Mesenchymal stem cell (in vitro differentiated cells and primary cell): Measurements from ENCODE around the gene CSRP1.
"Not testable (repeated sequence)": the region's sequence is repeated elsewhere in the genome, so short reads cannot be mapped to it uniquely, and the experiment has no call there.

Experiments used
- DNase-seq: peaks from one replicate; pipeline ENCODE4 v3.0.0-alpha.2; 2013
- H2AFZ ChIP-seq: one replicate; pipeline ENCODE4 v1.6.1; 2013; ENCODE audit warnings: low read depth, mild to moderate bottlenecking, control low read depth, inconsistent platforms, low read length, moderate library complexity
- H2AK5ac ChIP-seq: 2 replicates; pipeline ENCODE4 v1.6.1; 2013; ENCODE audit warnings: low read length, moderate library complexity, mild to moderate bottlenecking, inconsistent platforms; ENCODE audit not compliant: severe bottlenecking
- H2BK120ac ChIP-seq: one replicate; pipeline ENCODE4 v1.6.1; 2013; ENCODE audit warnings: low read depth, mild to moderate bottlenecking, inconsistent platforms, low read length, moderate library complexity
- H2BK12ac ChIP-seq, 2 experiments: one replicate each; pipeline ENCODE4 v1.6.1; 2013; ENCODE audit warnings: inconsistent platforms in 2 of 2, low read length in 2 of 2, mild to moderate bottlenecking in 2 of 2, moderate library complexity in 2 of 2, control low read depth in 1 of 2
- H2BK15ac ChIP-seq: one replicate; pipeline ENCODE4 v1.6.1; 2013; ENCODE audit warnings: mild to moderate bottlenecking, low read depth, inconsistent platforms; ENCODE audit not compliant: poor library complexity, severe bottlenecking
- H2BK5ac ChIP-seq: 2 replicates; pipeline ENCODE4 v1.6.1; 2013; ENCODE audit warnings: low read depth, mild to moderate bottlenecking, low read length, control low read depth, inconsistent platforms; ENCODE audit not compliant: poor library complexity, severe bottlenecking
- H3K14ac ChIP-seq, 2 experiments: one replicate each; pipeline ENCODE4 v1.6.1; 2013; ENCODE audit warnings: inconsistent platforms in 2 of 2, low read length in 2 of 2, control low read depth in 1 of 2, mild to moderate bottlenecking in 1 of 2, moderate library complexity in 1 of 2
- H3K18ac ChIP-seq, 2 experiments: one replicate each; pipeline ENCODE4 v1.6.1; 2013; ENCODE audit warnings: inconsistent platforms in 2 of 2, low read length in 2 of 2, control low read depth in 1 of 2, low read depth in 1 of 2, mild to moderate bottlenecking in 1 of 2
- H3K23ac ChIP-seq, 2 experiments: one replicate each; pipeline ENCODE4 v1.6.1; 2013; ENCODE audit warnings: inconsistent platforms in 2 of 2, low read length in 2 of 2, mild to moderate bottlenecking in 2 of 2, moderate library complexity in 2 of 2, control low read depth in 1 of 2
- H3K27ac ChIP-seq: 2 replicates; pipeline ENCODE4 v1.5.1; 2013; ENCODE audit warnings: mild to moderate bottlenecking, moderate library complexity, low read length, control low read depth, inconsistent platforms; ENCODE audit not compliant: poor library complexity, severe bottlenecking
- H3K27me3 ChIP-seq, 2 experiments: 2 replicates each; pipeline versions ENCODE4 v1.6.1 to v1.7.0; 2013; ENCODE audit warnings: low read length in 2 of 2, mild to moderate bottlenecking in 2 of 2, moderate library complexity in 2 of 2, control low read depth in 1 of 2, inconsistent platforms in 1 of 2; ENCODE audit not compliant: control insufficient read depth in 1 of 2, insufficient read depth in 1 of 2
- H3K36me3 ChIP-seq, 2 experiments: 2 replicates each; pipeline versions ENCODE4 v1.6.1 to v1.7.0; 2013; ENCODE audit warnings: low read length in 2 of 2, control low read depth in 1 of 2, inconsistent platforms in 1 of 2, low read depth in 1 of 2, mild to moderate bottlenecking in 1 of 2; ENCODE audit not compliant: insufficient read depth in 2 of 2, control insufficient read depth in 1 of 2
- H3K4ac ChIP-seq, 2 experiments: one replicate each; pipeline ENCODE4 v1.6.1; 2013; ENCODE audit warnings: inconsistent platforms in 2 of 2, low read length in 2 of 2, mild to moderate bottlenecking in 2 of 2, moderate library complexity in 2 of 2, control low read depth in 1 of 2, low read depth in 1 of 2
- H3K4me1 ChIP-seq: 2 replicates; pipeline ENCODE4 v1.6.1; 2013; ENCODE audit warnings: low read depth, low read length, control low read depth; ENCODE audit not compliant: control insufficient read depth, insufficient read depth
- H3K4me2 ChIP-seq: 2 replicates; pipeline ENCODE4 v1.6.1; 2013; ENCODE audit warnings: low read length, mild to moderate bottlenecking, inconsistent platforms; ENCODE audit not compliant: poor library complexity, severe bottlenecking
- H3K4me3 ChIP-seq, 2 experiments: 2 replicates each; pipeline versions ENCODE4 v1.5.1 to v1.7.0; 2013; ENCODE audit warnings: low read length in 2 of 2, mild to moderate bottlenecking in 2 of 2, control low read depth in 1 of 2, low read depth in 1 of 2; ENCODE audit not compliant: insufficient read depth in 1 of 2
- H3K79me1 ChIP-seq: replicated peaks from 2 replicates; pipeline ENCODE4 v1.6.1; 2013; ENCODE audit warnings: mild to moderate bottlenecking, control low read depth, low read length, inconsistent platforms; ENCODE audit not compliant: poor library complexity, severe bottlenecking
- H3K9ac ChIP-seq: 2 replicates; pipeline ENCODE4 v1.7.0; 2013; ENCODE audit warnings: mild to moderate bottlenecking, low read length, moderate library complexity
- H3K9me3 ChIP-seq: 2 replicates; pipeline ENCODE4 v1.7.0; 2013; ENCODE audit warnings: mild to moderate bottlenecking, low read length; ENCODE audit not compliant: control insufficient read depth
- H4K8ac ChIP-seq: one replicate; pipeline ENCODE4 v1.6.1; 2013; ENCODE audit warnings: inconsistent platforms, mild to moderate bottlenecking, low read length, moderate library complexity
- H4K91ac ChIP-seq: one replicate; pipeline ENCODE4 v1.6.1; 2013; ENCODE audit warnings: mild to moderate bottlenecking, low read length, inconsistent platforms
- WGBS: methylation state at CpG from one replicate; pipeline ENCODE4 v1.1.7; 2013; ENCODE audit warnings: mixed read lengths; 5-methylcytosine and 5-hydroxymethylcytosine counted together

CSRP1 gene

DNA sequence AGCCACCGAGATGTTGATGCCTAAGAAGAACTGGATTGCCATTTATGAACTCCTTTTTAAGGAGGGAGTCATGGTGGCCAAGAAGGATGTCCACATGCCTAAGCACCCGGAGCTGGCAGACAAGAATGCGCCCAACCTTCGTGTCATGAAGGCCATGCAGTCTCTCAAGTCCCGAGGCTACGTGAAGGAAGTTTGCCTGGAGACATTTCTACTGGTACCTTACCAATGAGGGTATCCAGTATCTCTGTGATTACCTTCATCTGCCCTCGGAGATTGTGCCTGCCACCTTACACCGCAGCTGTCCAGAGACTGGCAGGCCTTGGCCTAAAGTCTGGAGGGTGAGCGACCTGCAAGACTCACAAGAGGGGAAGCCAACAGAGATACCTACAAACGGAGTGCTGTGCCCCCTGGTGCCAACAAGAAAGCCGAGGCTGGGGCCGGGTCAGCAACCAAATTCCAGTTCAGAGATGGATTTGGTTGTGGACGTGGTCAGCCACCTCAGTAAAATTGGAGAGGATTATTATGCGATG lies 13.2 kb upstream of the CSRP1 start:
- 81% methylated on average over 14 of the region's 14 CpGs for WGBS
- not testable (repeated sequence) for H3K4ac ChIP-seq, H3K79me1 ChIP-seq, H3K9ac ChIP-seq, H2BK5ac ChIP-seq, H2BK120ac ChIP-seq, H3K14ac ChIP-seq, H4K91ac ChIP-seq, H2AK5ac ChIP-seq, H3K18ac ChIP-seq, H3K23ac ChIP-seq, H3K4me1 ChIP-seq, H2BK15ac ChIP-seq, H3K4me2 ChIP-seq, H2BK12ac ChIP-seq, H4K8ac ChIP-seq, H3K4me3 ChIP-seq, H3K36me3 ChIP-seq, H3K9me3 ChIP-seq, H3K27ac ChIP-seq, H2AFZ ChIP-seq, DNase-seq, H3K27me3 ChIP-seq

DNA sequence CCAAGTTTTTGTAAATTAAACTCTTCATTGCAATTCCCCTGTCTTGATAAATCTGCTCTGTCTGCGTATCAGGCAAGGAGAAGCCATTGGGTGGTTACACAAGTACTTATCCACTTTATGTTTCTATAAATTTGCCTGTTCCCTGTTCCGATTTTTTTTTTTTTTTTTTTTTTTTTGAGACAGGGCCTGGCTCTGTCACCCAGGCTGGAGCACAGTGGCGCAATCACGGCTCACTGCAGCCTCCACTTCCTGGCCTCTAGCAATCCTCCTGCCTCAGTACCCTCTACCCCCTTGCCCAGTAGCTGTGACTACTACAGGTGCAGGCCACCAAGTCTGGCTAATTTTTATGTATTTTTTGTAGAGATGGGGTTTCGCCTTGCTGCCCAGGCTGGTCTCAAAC lies 11.1 kb upstream of the CSRP1 start:
- Histone ChIP-seq H3K4me1 (peaks cover 3% of the 10 kb centered on the region), H3K9me3 (no peaks in the 10 kb centered on the region), H3K36me3 (no peaks in the 10 kb centered on the region), H2AFZ (no peak overlapping the region), H3K4me2 (no peak overlapping the region), H4K91ac (no peak overlapping the region), H2BK15ac (no peak overlapping the region), H3K27me3 (no peaks in the 10 kb centered on the region), H3K23ac (no peak overlapping the region), H3K9ac (no peak overlapping the region), H2BK120ac (no peak overlapping the region), H4K8ac (no peak overlapping the region), H3K18ac (no peak overlapping the region), H3K4ac (no peak overlapping the region), H3K27ac (no peak overlapping the region), H2BK5ac (no peak overlapping the region), H2BK12ac (no peak overlapping the region), H2AK5ac (no peak overlapping the region), H3K14ac (no peak overlapping the region), H3K79me1 (no peaks in the 10 kb centered on the region), H3K4me3 (no peak overlapping the region)
- WGBS: 90% methylated on average over 3 of the region's 5 CpGs
- DNase-seq: no peak

DNA sequence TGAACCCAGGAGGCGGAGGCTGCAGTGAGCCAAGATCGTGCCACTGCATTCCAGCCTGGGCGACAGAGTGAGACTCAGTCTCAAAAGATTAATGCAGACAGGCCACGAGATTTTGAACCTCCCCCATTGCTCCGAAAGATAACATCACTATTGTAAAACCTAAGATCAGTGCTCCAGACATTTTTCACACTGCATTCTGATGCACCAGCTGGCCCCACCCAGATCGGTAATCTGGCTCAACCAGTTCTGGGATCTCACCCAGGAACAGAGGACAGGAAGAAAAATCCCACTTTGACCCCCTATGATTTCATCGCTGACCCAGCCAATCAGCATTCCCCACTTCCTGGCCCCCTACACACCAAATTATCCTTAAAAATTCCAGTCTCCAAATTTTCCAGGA lies 10.7 kb upstream of the CSRP1 start:
- Histone ChIP-seq H3K79me1 (no peaks in the 10 kb centered on the region), H3K9ac (no peak overlapping the region), H3K4me1 (peaks cover 3% of the 10 kb centered on the region), H2AFZ (no peak overlapping the region), H4K8ac (no peak overlapping the region), H3K18ac (no peak overlapping the region), H3K14ac (no peak overlapping the region), H3K27me3 (no peaks in the 10 kb centered on the region), H3K4ac (no peak overlapping the region), H3K4me3 (no peak overlapping the region), H2BK15ac (no peak overlapping the region), H3K9me3 (no peaks in the 10 kb centered on the region), H2AK5ac (no peak overlapping the region), H3K27ac (no peak overlapping the region), H3K23ac (no peak overlapping the region), H3K36me3 (no peaks in the 10 kb centered on the region), H4K91ac (no peak overlapping the region), H2BK5ac (no peak overlapping the region), H2BK120ac (no peak overlapping the region), H3K4me2 (no peak overlapping the region), H2BK12ac (no peak overlapping the region)
- no peak for DNase-seq
- 75% methylated on average over 7 of the region's 7 CpGs for WGBS

DNA sequence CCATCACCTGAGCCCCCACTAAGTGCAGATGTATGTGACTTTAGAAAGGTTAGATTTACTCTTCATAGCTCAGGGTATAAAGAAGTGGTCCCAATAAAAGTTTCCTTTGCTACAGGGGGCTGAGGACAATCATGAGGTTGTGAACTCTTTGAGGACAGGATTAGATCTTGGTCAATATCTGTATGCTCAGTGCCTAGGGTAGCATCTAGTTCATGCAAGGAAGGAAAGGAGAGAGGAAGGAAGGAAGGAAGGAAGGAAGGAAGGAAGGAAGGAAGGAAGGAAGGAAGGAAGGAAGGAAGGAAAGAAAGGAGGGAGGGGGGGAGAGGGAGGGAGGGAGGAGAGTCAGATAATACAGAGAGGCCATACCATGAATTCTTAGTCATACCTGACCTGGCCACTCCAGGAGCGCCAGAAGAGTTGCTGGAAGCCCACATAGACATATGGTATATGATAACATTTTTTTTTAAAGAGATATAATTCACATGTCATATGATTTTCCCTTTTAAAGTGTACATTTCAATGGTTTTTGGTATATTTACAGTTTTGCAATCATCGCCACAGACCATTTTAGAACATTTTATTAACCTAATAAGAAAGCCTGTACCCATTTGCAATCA lies 9.7 kb upstream of the CSRP1 start:
- Histone ChIP-seq H2AK5ac (no peak overlapping the region), H3K27ac (no peak overlapping the region), H2BK5ac (no peak overlapping the region), H2BK120ac (no peak overlapping the region), H3K4me3 (no peak overlapping the region), H3K18ac (no peak overlapping the region), H3K14ac (no peak overlapping the region), H3K4me2 (no peak overlapping the region), H2AFZ (no peak overlapping the region), H4K91ac (no peak overlapping the region), H3K4ac (no peak overlapping the region), H4K8ac (no peak overlapping the region), H3K36me3 (no peaks in the 10 kb centered on the region), H3K9ac (no peak overlapping the region), H3K4me1 (peaks cover 6% of the 10 kb centered on the region), H3K23ac (no peak overlapping the region), H3K79me1 (no peaks in the 10 kb centered on the region), H2BK15ac (no peak overlapping the region), H3K9me3 (no peaks in the 10 kb centered on the region), H3K27me3 (no peaks in the 10 kb centered on the region), H2BK12ac (no peak overlapping the region)
- DNase-seq: no peak
- 96% methylated on average over 1 of the region's 2 CpGs for WGBS
